HG02571 (cell line): Measurements from ENCODE around the gene RAB26.
"Not testable (repeated sequence)": the region's sequence is repeated elsewhere in the genome, so short reads cannot be mapped to it uniquely, and the experiment has no call there.

Experiments used
- ATAC-seq: cut with Tn5 transposase; IDR thresholded peaks from one replicate; pipeline ENCODE4 v1.9.1; 2021; ENCODE audit warnings: mild to moderate bottlenecking, moderate library complexity; ENCODE audit not compliant: unreplicated experiment

Gene RAB26

GRCh38 chr16:2194166-2194834 lies 45.9 kb downstream of the RAB26 start:
- ATAC-seq: no peak

- ATAC-seq: no peak
These were observed 46.5 kb downstream of the RAB26 start for GRCh38 chr16:2194852-2195321.

- ATAC-seq: no peak
These were observed 47.1 kb downstream of the RAB26 start for GRCh38 chr16:2195322-2196161.

- no peak for ATAC-seq
These were observed 47.9 kb downstream of the RAB26 start, which contains the start of gene CASKIN1 for GRCh38 chr16:2196162-2196980. Gene CASKIN1, minus strand, starts transcription at chr16:2196605. Its CDS starts 173 bp downstream, at chr16:2196432.

GRCh38 chr16:2196981-2197511 lies 48.6 kb downstream of the RAB26 start:
- no peak for ATAC-seq

- no peak for ATAC-seq
These were observed 49.3 kb downstream of the RAB26 start for GRCh38 chr16:2197765-2198164.

GRCh38 chr16:2198283-2198682 lies 49.9 kb downstream of the RAB26 start:
- ATAC-seq: no peak

GRCh38 chr16:2199095-2199494 lies 50.7 kb downstream of the RAB26 start:
- ATAC-seq: no peak

- no peak for ATAC-seq
These were observed 51.3 kb downstream of the RAB26 start for GRCh38 chr16:2199621-2200139.

- ATAC-seq: no peak
These were observed 51.9 kb downstream of the RAB26 start for GRCh38 chr16:2200313-2200712.

GRCh38 chr16:2203119-2203688 lies 54.8 kb downstream of the RAB26 start:
- ATAC-seq: not testable (repeated sequence)
